ENCODE measurements around the gene CFAP97D2. TPM values are rescaled to one million over a fixed set of nuclear protein-coding genes. Genes with fewer than 3 reads are reported as not detected.
"Not testable (repeated sequence)": the region's sequence is repeated elsewhere in the genome, so short reads cannot be mapped to it uniquely, and the experiment has no call there.

The CFAP97D2 gene
- total RNA-seq, 1 donor from 2014 or later: not detected

GRCh38 chr13:114248011-114248410, 69.0 kb downstream of the CFAP97D2 start:
- TF ChIP-seq, protein P1, sequence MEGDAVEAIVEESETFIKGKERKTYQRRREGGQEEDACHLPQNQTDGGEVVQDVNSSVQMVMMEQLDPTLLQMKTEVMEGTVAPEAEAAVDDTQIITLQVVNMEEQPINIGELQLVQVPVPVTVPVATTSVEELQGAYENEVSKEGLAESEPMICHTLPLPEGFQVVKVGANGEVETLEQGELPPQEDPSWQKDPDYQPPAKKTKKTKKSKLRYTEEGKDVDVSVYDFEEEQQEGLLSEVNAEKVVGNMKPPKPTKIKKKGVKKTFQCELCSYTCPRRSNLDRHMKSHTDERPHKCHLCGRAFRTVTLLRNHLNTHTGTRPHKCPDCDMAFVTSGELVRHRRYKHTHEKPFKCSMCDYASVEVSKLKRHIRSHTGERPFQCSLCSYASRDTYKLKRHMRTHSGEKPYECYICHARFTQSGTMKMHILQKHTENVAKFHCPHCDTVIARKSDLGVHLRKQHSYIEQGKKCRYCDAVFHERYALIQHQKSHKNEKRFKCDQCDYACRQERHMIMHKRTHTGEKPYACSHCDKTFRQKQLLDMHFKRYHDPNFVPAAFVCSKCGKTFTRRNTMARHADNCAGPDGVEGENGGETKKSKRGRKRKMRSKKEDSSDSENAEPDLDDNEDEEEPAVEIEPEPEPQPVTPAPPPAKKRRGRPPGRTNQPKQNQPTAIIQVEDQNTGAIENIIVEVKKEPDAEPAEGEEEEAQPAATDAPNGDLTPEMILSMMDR (IDR thresholded peaks at IDR 0.05; ENCODE audit: insufficient read depth, low read length, severe bottlenecking): no peak
- DNase-seq (ENCODE audit: low read depth): no peak
- Histone ChIP-seq H3K4me3 (ENCODE audit: low read depth, low read length) (no peak overlapping the region), H3K36me3 (ENCODE audit: control insufficient read depth, insufficient read depth, low read length) (peaks cover 12% of the 10 kb centered on the region), H3K27me3 (ENCODE audit: control insufficient read depth, insufficient read depth, low read length) (no peaks in the 10 kb centered on the region)
- FAIRE-seq: no peak

DNA sequence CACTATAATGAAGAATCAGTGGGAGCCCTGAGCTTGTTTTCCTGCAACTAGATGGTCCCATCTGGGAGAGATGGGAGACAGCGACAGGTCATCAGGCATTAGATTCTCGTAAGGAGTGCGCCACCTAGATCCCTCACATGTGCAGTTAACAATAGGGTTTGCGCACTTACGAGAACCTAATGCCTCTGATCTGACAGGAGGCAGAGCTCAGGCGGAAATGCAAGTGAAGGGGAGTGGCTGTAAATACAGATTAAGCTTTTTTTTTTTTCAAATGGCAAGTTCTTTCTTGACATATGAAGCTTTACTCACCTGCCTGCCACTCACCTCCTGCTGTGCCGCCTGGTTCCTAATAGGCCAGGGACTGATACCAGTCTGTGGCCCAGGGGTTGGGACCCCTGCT, 70.0 kb downstream of the CFAP97D2 start:
- DNase-seq (ENCODE audit: low read depth): peak; percentile 51
- peaks cover 12% of the 10 kb centered on the region for H3K36me3 ChIP-seq (ENCODE audit: control insufficient read depth, insufficient read depth, low read length)

DNA sequence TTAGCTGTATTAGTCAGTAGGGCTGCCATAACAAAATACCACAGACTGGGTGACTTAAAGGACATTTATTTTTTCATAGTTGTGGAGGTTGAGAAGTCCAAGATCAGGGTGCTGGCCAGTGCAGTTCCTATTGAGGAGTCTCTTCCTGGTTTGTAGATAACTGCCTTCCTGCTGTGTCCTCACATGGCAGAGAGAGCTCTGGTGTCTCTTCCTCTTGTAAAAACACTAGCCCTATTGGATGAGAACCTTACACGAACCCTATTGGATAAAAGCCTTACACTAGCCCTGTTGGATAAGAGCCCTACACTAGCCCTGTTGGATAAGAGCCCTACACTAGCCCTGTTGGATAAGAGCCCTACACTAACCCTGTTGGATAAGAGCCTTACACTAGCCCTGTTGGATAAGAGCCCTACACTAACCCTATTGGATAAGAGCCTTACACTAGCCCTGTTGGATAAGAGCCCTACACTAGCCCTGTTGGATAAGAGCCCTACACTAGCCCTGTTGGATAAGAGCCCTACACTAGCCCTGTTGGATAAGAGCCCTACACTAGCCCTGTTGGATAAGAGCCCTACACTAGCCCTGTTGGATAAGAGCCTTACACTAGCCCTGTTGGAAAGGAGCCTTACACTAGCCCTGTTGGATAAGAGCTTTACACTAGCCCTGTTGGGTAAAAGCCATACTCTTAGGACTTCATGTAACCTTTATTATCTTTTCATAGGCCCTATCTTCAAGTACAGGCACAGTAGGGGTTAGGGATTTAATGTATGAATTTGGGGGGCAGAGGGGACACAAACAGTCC, 72.8 kb downstream of the CFAP97D2 start:
- H3K4me3 ChIP-seq (ENCODE audit: low read depth, low read length); FAIRE-seq; H3K36me3 ChIP-seq (ENCODE audit: control insufficient read depth, insufficient read depth, low read length); H3K27me3 ChIP-seq (ENCODE audit: control insufficient read depth, insufficient read depth, low read length); DNase-seq (ENCODE audit: low read depth): not testable (repeated sequence)

More for the DNA sequence above, 70.0 kb downstream of the CFAP97D2 start:
- no peak overlapping the region for H3K4me3 ChIP-seq (ENCODE audit: low read depth, low read length)
- H3K27me3 ChIP-seq (ENCODE audit: control insufficient read depth, insufficient read depth, low read length): no peaks in the 10 kb centered on the region
- TF ChIP-seq, protein P1 (IDR thresholded peaks at IDR 0.05; ENCODE audit: insufficient read depth, low read length, severe bottlenecking): peak; percentile 2
- FAIRE-seq: no peak

- Histone ChIP-seq H3K36me3 (ENCODE audit: control insufficient read depth, insufficient read depth, low read length) (peaks cover 11% of the 10 kb centered on the region), H3K27me3 (ENCODE audit: control insufficient read depth, insufficient read depth, low read length) (no peaks in the 10 kb centered on the region), H3K4me3 (ENCODE audit: low read depth, low read length) (no peak overlapping the region)
- DNase-seq (ENCODE audit: low read depth) (no peak), FAIRE-seq (no peak)
- TF ChIP-seq, protein P1 (IDR thresholded peaks at IDR 0.05; ENCODE audit: insufficient read depth, low read length, severe bottlenecking): no peak
These were observed 77.5 kb downstream of the CFAP97D2 start for GRCh38 chr13:114256547-114256946.

DNA sequence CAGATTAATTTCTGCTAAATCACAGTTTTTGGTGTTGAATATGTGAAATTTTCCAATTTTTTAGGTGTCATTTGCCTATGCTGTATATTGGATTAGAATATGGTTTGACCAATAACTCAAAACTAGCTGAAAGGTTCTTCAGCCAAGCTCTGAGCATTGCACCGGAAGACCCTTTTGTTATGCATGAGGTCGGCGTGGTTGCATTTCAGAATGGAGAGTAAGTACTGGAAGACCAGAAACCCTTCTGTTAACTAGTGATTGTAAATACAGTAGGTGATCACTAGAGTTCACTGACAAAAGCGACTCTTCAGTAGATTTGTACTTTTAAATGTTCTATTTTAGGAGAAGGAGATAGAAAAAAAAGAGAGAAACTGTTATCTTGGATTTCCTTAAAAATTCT, 78.0 kb downstream of the CFAP97D2 start:
- Histone ChIP-seq H3K36me3 (ENCODE audit: control insufficient read depth, insufficient read depth, low read length) (peaks cover 7% of the 10 kb centered on the region), H3K4me3 (ENCODE audit: low read depth, low read length) (no peak overlapping the region), H3K27me3 (ENCODE audit: control insufficient read depth, insufficient read depth, low read length) (no peaks in the 10 kb centered on the region)
- FAIRE-seq (no peak), DNase-seq (ENCODE audit: low read depth) (no peak)
- TF ChIP-seq, protein P1 (IDR thresholded peaks at IDR 0.05; ENCODE audit: insufficient read depth, low read length, severe bottlenecking): no peak

GRCh38 chr13:114258589-114258988, 79.5 kb downstream of the CFAP97D2 start:
- TF ChIP-seq, protein P1 (IDR thresholded peaks at IDR 0.05; ENCODE audit: insufficient read depth, low read length, severe bottlenecking): no peak
- Histone ChIP-seq H3K4me3 (ENCODE audit: low read depth, low read length) (no peak overlapping the region), H3K36me3 (ENCODE audit: control insufficient read depth, insufficient read depth, low read length) (peaks cover 11% of the 10 kb centered on the region), H3K27me3 (ENCODE audit: control insufficient read depth, insufficient read depth, low read length) (no peaks in the 10 kb centered on the region)
- FAIRE-seq (no peak), DNase-seq (ENCODE audit: low read depth) (no peak)
